GM08714 (cell line): ENCODE results near the gene GRIN2A.
"Not testable (repeated sequence)": the region's sequence is repeated elsewhere in the genome, so short reads cannot be mapped to it uniquely, and the experiment has no call there.

ENCODE experiments used
- H3K4me3 ChIP-seq: fragments of 200-500 bp; sonication (Bioruptor generic); 2 replicates; pipeline ENCODE4 v1.5.1; 2014; ENCODE audit warnings: mild to moderate bottlenecking, low read length, inconsistent platforms
- ZNF274 ChIP-seq: IDR thresholded peaks from 2 replicates; pipeline ENCODE4 v1.6.1; 2012; ENCODE audit warnings: mild to moderate bottlenecking, low read depth, low read length

The GRIN2A gene

DNA sequence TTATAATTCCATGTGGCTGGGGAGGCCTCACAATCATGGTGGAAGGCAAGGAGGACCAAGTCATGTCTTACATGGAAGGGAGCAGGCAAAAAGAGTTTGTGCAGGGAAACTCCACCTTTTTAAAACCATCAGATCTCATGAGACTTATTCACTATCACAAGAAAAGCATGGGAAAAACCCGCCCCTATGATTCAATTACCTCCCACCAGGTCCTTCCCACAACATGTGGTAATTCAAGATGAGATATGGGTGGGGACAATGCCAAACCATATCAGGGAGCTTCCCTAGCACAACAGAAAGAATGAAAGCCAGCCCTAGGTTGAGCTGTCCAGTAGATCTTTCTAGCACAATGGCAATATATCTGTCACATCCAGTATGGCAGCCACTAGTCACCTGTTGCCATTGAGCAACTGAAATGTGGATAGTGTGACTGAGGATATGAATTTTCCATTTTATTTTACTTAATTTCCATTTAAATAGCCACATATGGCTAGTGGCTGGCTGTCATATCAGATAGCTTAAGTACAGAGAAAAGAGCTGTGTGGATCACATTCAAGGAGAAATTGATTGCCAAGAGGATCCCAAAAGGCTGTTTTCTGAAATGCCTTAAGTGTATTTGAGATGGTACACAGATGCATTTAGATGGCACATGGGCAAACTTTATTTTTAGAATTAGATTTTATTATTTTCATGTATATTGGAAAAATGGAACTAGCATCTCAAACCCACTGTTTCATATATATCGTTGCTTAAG is 273.0 kb downstream of the GRIN2A start:
- H3K4me3 ChIP-seq, result no peak overlapping the region
- no peak for TF ChIP-seq ZNF274

- TF ChIP-seq ZNF274, result no peak
- H3K4me3 ChIP-seq, result no peak overlapping the region
These were observed 273.6 kb downstream of the GRIN2A start for GRCh38 chr16:9908613-9909012.

DNA sequence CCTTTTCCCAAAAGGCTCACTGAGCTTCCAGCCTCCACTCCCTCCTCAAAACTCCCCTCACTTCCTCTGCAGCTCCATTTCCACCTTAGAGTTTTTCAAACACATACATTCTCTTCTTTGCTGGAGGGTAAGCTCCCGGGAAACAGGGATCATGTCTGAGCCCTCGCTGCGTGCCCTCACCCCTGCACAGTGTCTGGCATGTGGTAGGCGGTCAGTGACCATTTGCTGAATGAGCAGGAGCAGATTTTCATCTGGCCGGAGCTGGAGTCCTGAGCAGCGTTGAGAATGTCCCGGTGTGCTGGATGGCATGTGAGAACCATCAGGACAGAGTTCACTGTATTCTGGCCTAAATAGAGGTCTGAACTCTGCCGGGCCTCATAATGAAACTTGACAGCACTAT is 274.5 kb downstream of the GRIN2A start:
- no peak overlapping the region for H3K4me3 ChIP-seq
- no peak for TF ChIP-seq ZNF274

DNA sequence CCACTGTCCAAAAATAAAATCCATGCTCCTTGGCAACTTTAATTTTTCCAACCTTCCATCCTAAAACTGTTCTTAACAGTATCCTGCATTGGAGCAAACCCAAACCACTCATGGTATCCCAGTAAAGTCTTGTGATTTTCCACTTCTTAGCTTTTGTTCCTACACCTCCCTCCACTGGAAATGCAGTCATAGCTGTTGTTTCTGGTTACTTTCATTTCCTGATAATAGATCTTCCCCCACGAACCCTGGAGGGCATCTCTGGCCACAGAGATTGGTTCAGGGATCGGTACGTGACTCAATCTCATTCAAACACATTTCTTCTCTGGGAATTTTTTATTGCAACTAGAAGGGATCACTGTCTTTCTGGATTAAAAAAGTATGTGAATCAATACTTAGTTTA is 276.0 kb downstream of the GRIN2A start:
- no peak for TF ChIP-seq ZNF274
- H3K4me3 ChIP-seq, result no peak overlapping the region

DNA sequence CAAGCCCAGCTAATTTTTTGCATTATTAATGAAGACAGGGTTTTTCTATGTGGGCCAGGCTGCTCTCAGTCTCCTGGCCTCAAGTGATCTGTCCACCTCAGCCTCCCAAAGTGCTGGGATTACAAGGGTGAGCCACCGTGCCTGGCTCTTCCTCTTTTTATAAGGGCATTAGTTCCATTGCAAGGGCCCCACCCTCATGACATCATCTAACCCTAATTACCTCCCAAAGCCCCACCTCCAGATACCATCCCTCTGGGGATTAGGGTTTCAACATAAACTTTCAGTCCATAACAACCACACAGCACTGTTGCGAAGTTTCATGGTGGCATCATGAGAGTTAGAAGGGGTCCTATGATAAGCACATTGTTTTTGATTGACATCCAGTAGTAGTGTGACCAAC is 277.7 kb downstream of the GRIN2A start:
- TF ChIP-seq ZNF274, result no peak
- H3K4me3 ChIP-seq, result no peak overlapping the region

GRCh38 chr16:9900576-9900975 is 281.7 kb downstream of the GRIN2A start:
- TF ChIP-seq ZNF274, result no peak
- no peak overlapping the region for H3K4me3 ChIP-seq

DNA sequence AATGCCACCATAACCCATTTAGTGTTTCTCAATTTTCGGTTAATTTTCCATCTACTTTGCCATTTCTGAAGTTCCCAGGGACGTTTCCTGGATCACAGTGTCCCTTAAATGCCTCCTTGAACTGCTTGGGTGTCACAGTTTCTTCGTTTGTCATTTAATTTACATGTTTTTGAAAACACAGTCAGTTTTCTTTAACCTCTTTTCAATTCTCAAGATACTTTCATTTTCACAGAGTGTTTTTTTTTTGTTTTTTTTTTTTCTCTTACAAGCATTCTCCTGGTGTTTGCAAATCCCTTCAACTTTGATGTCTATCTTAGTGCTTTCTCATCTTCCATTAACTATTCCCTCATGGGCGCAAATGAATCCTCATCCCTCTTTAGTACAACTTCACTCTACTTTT is 283.7 kb downstream of the GRIN2A start:
- H3K4me3 ChIP-seq, result no peak overlapping the region
- TF ChIP-seq ZNF274, result no peak

DNA sequence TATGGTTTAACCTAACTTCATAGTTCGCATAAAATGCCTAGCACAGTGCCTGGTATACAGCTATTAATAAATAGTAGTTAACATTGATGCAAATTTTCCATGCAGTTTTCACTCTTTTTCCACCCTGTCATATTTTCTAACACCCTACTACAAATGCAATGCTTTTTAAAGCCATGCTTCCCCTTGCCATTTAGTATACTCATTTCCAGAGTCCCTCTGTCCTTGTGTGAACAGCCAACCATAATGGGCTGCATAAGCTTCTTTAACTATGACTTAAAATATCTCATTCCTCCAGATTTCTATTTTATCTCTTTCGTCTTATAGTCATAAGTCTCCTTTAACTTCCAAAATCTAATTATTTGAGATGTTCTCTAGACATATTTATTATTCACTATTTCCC is 284.1 kb downstream of the GRIN2A start:
- TF ChIP-seq ZNF274, result no peak
- no peak overlapping the region for H3K4me3 ChIP-seq

- no peak overlapping the region for H3K4me3 ChIP-seq
- no peak for TF ChIP-seq ZNF274
These were observed 286.4 kb downstream of the GRIN2A start for GRCh38 chr16:9895817-9896216.

GRCh38 chr16:9885876-9886275 is 296.4 kb downstream of the GRIN2A start:
- no peak overlapping the region for H3K4me3 ChIP-seq
- TF ChIP-seq ZNF274, result no peak

DNA sequence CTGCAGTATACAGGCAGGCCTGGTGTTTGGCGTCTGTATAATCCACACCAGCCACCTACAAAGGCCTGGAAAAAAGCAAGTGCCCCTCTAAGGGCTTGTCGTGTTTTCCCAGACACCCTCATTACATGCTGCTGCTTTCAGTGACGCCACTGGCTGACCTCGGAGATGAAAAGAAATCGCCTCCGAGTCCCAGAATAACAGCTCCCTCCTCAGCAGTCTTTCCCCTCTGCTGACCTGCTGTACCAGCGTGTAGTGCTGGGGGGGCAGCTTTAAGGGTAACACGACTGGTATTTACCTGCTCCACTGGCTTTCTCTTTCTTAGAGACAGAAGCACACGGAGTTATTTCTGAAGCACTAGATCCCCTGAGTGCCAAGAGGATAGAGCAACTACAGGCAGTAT is 296.8 kb downstream of the GRIN2A start:
- TF ChIP-seq ZNF274, result no peak
- H3K4me3 ChIP-seq, result no peak overlapping the region

GRCh38 chr16:9875981-9876380 is 306.2 kb downstream of the GRIN2A start:
- H3K4me3 ChIP-seq, result not testable (repeated sequence)

- no peak for TF ChIP-seq ZNF274
- H3K4me3 ChIP-seq, result no peak overlapping the region
These were observed 308.0 kb downstream of the GRIN2A start for GRCh38 chr16:9874219-9874618.

GRCh38 chr16:9870962-9871361 is 311.3 kb downstream of the GRIN2A start:
- TF ChIP-seq ZNF274, result no peak

DNA sequence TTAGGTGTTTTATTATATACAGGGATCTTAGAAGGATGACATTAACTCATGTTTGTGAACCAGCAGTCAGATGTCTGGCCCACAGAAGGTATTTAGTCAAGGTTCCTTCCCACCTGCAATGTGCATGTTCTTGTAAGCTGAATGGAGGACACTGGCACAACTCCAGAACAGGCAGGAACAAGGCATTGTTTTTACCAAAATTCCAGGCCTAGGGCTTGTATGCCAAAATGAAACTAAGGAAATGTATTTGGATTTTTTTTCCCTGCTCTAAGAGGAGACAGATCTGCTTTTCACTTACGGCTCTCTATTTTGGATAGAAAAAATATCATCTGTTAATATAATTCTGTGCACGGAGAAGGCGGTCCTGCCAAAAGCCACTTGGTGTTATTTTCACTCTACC is 312.5 kb downstream of the GRIN2A start:
- H3K4me3 ChIP-seq, result no peak overlapping the region
- no peak for TF ChIP-seq ZNF274

More at GRCh38 chr16:9870962-9871361, 311.3 kb downstream of the GRIN2A start:
- no peak overlapping the region for H3K4me3 ChIP-seq

GRCh38 chr16:9868606-9869149 is 313.6 kb downstream of the GRIN2A start:
- H3K4me3 ChIP-seq, result no peak overlapping the region
- TF ChIP-seq ZNF274, result no peak
